ENCODE measurements around the gene PATL2. TPM values are rescaled to one million over a fixed set of nuclear protein-coding genes. Genes with fewer than 3 reads are reported as not detected.

The PATL2 gene
- total RNA-seq, 1 donor from 2014 or later = 0.40 TPM

GRCh38 chr15:44662478-44663409 is 48.4 kb downstream of the PATL2 start:
- Mint-ChIP-seq H3K4me3 (ENCODE audit: unreplicated experiment) (peak overlapping the region; percentile 98), H3K4me1 (ENCODE audit: unreplicated experiment) (peaks cover 15% of the 10 kb centered on the region), H3K27me3 (ENCODE audit: unreplicated experiment) (peaks cover 5% of the 10 kb centered on the region), H3K9me3 (ENCODE audit: unreplicated experiment) (no peaks in the 10 kb centered on the region), H3K27ac (ENCODE audit: unreplicated experiment) (peak overlapping the region; percentile 96), H3K36me3 (ENCODE audit: unreplicated experiment) (peaks cover 9% of the 10 kb centered on the region)
- DNase-seq (ENCODE audit: extremely low spot score, unreplicated experiment) = peak; percentile 85
- no peak for TF ChIP-seq CTCF (IDR thresholded peaks at IDR 0.05)

- peaks cover 17% of the 10 kb centered on the region for H3K36me3 Mint-ChIP-seq (ENCODE audit: unreplicated experiment)
- no peak overlapping the region for H3K27ac Mint-ChIP-seq (ENCODE audit: unreplicated experiment)
- H3K27me3 Mint-ChIP-seq (ENCODE audit: unreplicated experiment) = no peaks in the 10 kb centered on the region
- peak overlapping the region; percentile 10 for H3K4me3 Mint-ChIP-seq (ENCODE audit: unreplicated experiment)
- H3K4me1 Mint-ChIP-seq (ENCODE audit: unreplicated experiment) = peaks cover 15% of the 10 kb centered on the region
- DNase-seq (ENCODE audit: extremely low spot score, unreplicated experiment) = no peak
- no peaks in the 10 kb centered on the region for H3K9me3 Mint-ChIP-seq (ENCODE audit: unreplicated experiment)
- TF ChIP-seq CTCF (IDR thresholded peaks at IDR 0.05) = no peak
Observed at GRCh38 chr15:44661576-44661975, 49.5 kb downstream of the PATL2 start.

GRCh38 chr15:44659056-44659455 is 52.1 kb downstream of the PATL2 start:
- Mint-ChIP-seq H3K27ac (ENCODE audit: unreplicated experiment) (no peak overlapping the region), H3K9me3 (ENCODE audit: unreplicated experiment) (no peaks in the 10 kb centered on the region), H3K27me3 (ENCODE audit: unreplicated experiment) (no peaks in the 10 kb centered on the region), H3K4me3 (ENCODE audit: unreplicated experiment) (no peak overlapping the region), H3K36me3 (ENCODE audit: unreplicated experiment) (peaks cover 31% of the 10 kb centered on the region), H3K4me1 (ENCODE audit: unreplicated experiment) (peaks cover 15% of the 10 kb centered on the region)
- no peak for TF ChIP-seq CTCF (IDR thresholded peaks at IDR 0.05)
- no peak for DNase-seq (ENCODE audit: extremely low spot score, unreplicated experiment)

GRCh38 chr15:44657378-44657777 is 53.7 kb downstream of the PATL2 start:
- Mint-ChIP-seq H3K27me3 (ENCODE audit: unreplicated experiment) (no peaks in the 10 kb centered on the region), H3K4me3 (ENCODE audit: unreplicated experiment) (no peak overlapping the region), H3K36me3 (ENCODE audit: unreplicated experiment) (peaks cover 34% of the 10 kb centered on the region), H3K4me1 (ENCODE audit: unreplicated experiment) (peaks cover 5% of the 10 kb centered on the region), H3K27ac (ENCODE audit: unreplicated experiment) (no peak overlapping the region), H3K9me3 (ENCODE audit: unreplicated experiment) (no peaks in the 10 kb centered on the region)
- no peak for TF ChIP-seq CTCF (IDR thresholded peaks at IDR 0.05)
- DNase-seq (ENCODE audit: extremely low spot score, unreplicated experiment) = no peak

- no peak overlapping the region for H3K4me3 Mint-ChIP-seq (ENCODE audit: unreplicated experiment)
- no peak for DNase-seq (ENCODE audit: extremely low spot score, unreplicated experiment)
- TF ChIP-seq CTCF (IDR thresholded peaks at IDR 0.05) = no peak
- peaks cover 4% of the 10 kb centered on the region for H3K4me1 Mint-ChIP-seq (ENCODE audit: unreplicated experiment)
- H3K27me3 Mint-ChIP-seq (ENCODE audit: unreplicated experiment) = no peaks in the 10 kb centered on the region
- no peak overlapping the region for H3K27ac Mint-ChIP-seq (ENCODE audit: unreplicated experiment)
- peaks cover 37% of the 10 kb centered on the region for H3K36me3 Mint-ChIP-seq (ENCODE audit: unreplicated experiment)
- H3K9me3 Mint-ChIP-seq (ENCODE audit: unreplicated experiment) = no peaks in the 10 kb centered on the region
Observed at GRCh38 chr15:44656913-44657312, 54.2 kb downstream of the PATL2 start.
